Fibroblast of pulmonary artery (primary cell): ENCODE measurements around the gene TMED10.

ENCODE experiments used
- DNase-seq: peaks from one replicate; pipeline ENCODE4 v3.0.0-alpha.2; 2010; ENCODE audit warnings: low read depth
- H3K4me3 ChIP-seq: replicated peaks from 2 replicates; pipeline ENCODE4 v1.5.1; 2011; ENCODE audit warnings: low read depth, mild to moderate bottlenecking, control low read depth, low read length, moderate library complexity
- TF ChIP-seq, protein P1 (sequence below): IDR thresholded peaks from 2 replicates; pipeline ENCODE4 v1.5.1; 2011; ENCODE audit warnings: mild to moderate bottlenecking, control low read depth, low read length, inconsistent platforms; ENCODE audit errors: missing control alignments

TMED10 gene

GRCh38 chr14:75217508-75218206, 41.2 kb upstream of the TMED10 start:
- TF ChIP-seq, protein P1, sequence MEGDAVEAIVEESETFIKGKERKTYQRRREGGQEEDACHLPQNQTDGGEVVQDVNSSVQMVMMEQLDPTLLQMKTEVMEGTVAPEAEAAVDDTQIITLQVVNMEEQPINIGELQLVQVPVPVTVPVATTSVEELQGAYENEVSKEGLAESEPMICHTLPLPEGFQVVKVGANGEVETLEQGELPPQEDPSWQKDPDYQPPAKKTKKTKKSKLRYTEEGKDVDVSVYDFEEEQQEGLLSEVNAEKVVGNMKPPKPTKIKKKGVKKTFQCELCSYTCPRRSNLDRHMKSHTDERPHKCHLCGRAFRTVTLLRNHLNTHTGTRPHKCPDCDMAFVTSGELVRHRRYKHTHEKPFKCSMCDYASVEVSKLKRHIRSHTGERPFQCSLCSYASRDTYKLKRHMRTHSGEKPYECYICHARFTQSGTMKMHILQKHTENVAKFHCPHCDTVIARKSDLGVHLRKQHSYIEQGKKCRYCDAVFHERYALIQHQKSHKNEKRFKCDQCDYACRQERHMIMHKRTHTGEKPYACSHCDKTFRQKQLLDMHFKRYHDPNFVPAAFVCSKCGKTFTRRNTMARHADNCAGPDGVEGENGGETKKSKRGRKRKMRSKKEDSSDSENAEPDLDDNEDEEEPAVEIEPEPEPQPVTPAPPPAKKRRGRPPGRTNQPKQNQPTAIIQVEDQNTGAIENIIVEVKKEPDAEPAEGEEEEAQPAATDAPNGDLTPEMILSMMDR, result no peak
- DNase-seq, result no peak
- no peak overlapping the region for H3K4me3 ChIP-seq

DNA sequence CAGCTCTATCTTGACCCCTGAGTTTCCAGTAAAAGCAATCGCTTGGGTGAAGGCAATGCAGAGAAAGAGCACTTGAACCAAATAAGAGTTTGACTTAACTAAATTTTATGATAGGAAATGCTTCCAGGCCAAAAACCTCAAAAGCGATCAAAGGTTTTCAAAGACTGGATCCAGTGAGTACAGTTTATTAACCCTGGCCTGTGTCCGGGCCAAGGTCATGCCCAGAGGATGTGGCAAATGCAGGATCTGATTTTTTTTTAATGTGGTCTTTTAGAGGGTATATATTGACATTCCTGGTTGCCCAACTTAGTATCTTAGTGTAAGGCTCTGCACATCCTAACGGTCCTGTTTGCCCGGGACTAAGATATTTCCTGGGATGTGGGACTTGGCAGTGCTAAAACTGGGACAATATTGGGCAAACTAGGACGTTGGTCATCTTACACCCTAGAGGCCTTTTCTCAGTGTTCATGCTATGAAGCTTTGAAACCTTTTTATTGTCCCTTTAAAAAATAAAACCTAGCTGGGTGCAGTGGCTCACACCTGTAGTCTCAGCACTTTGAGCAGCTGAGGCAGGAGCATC, 40.1 kb upstream of the TMED10 start:
- no peak overlapping the region for H3K4me3 ChIP-seq
- TF ChIP-seq, protein P1, result no peak
- DNase-seq, result no peak

- DNase-seq, result no peak
- TF ChIP-seq, protein P1, result no peak
- no peak overlapping the region for H3K4me3 ChIP-seq
Observed at GRCh38 chr14:75215520-75215919, 39.1 kb upstream of the TMED10 start.

DNA sequence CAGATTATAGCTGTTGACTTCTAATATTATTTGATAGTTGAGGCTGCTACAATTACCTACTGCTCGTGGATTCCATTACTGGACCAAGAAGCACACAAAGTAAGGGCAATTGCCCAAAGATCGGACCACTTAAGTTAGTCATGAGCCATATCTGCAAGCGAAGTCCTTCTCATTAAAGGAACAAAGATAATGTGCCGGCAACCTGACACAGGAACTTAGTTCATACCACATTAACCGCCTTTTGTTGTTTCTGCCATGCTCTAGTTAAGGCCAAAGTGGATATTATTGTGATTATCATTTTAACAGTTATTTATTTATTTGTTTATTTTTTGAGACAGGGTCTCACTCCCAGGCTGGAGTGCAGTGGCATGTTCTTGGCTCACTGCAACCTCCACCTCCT, 38.1 kb upstream of the TMED10 start:
- DNase-seq, result no peak
- TF ChIP-seq, protein P1, result no peak
- H3K4me3 ChIP-seq, result no peak overlapping the region

GRCh38 chr14:75213172-75213571, 36.8 kb upstream of the TMED10 start:
- no peak overlapping the region for H3K4me3 ChIP-seq
- DNase-seq, result no peak
- TF ChIP-seq, protein P1, result no peak

DNA sequence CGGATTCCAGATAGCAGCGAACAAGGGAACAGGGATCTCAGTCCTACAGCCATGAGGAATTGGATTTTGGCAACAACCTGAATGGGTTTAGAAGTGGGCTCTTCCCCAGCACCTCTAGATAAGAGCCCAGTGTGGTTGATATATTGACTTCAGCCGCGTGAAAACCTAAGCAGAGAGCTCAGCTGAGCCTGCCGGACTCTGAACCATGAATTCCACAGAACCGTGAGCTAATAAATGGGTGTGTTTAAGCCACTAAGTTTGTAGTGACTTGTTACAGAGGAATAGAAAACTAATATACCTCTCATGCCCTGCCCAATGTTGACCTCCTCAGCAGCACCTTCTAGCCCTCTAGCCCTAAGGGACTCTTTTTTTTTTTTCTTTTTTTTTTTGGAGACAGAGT, 32.4 kb upstream of the TMED10 start:
- no peak overlapping the region for H3K4me3 ChIP-seq
- TF ChIP-seq, protein P1, result no peak
- no peak for DNase-seq

- DNase-seq, result no peak
- TF ChIP-seq, protein P1, result no peak
- H3K4me3 ChIP-seq, result no peak overlapping the region
Observed at GRCh38 chr14:75206190-75206589, 29.8 kb upstream of the TMED10 start.
